GM12865 (cell line): Measurements from ENCODE around the gene AP3S2.

Experiments used
- DNase-seq: peaks from one replicate; pipeline ENCODE4 v3.0.0; 2010; ENCODE audit warnings: low read depth
- H3K4me3 ChIP-seq: 2 replicates; pipeline ENCODE4 v1.5.1; 2011; ENCODE audit warnings: mild to moderate bottlenecking, low read depth, low read length, control low read depth
- CTCF ChIP-seq: IDR thresholded peaks from 2 replicates; pipeline ENCODE4 v1.5.1; 2011; ENCODE audit warnings: low read length, control low read depth, low read depth, inconsistent platforms; ENCODE audit not compliant: insufficient read depth; ENCODE audit errors: missing control alignments

Gene AP3S2

DNA sequence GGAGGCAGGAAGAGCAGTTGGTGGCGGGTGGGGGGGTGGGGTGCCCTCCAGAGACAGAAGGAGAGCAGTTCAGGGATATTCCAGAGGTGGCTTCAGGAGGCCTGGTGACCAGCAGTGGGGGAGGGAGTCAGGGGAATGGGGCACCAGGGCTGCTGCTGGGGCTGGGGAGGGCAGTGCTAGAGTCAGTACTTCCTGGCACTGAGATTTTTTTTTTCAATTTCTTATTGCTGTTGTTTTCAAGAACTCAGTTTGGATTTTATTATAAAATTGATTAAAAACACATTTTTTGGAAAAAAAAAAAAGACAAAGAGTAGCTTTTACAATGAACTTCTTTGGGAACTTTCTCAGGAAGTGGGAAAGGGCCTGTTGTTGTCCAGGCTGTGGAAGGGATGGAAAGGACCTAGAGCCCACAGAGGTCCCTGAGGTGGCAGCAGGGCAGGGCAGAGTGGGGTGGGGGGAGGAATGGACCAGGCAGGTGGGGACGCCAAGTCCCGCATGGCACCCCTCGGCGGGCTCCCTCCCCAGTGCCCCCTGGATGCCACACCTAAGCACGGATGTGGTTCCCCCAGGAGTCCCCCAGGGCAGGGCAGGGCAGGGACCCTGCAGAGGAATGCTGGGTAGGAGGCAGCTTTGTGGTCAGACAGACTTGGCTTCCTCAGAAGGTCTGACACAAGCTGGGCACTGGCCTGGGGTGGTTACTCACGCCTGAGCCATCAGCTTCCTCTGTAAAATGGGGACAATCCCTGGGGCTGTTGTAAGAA is 70.7 kb downstream of the AP3S2 start:
- DNase-seq, result no peak
- no peak overlapping the region for H3K4me3 ChIP-seq
- TF ChIP-seq CTCF, result no peak

GRCh38 chr15:89822611-89822950 is 71.2 kb downstream of the AP3S2 start:
- no peak for TF ChIP-seq CTCF
- H3K4me3 ChIP-seq, result no peak overlapping the region
- no peak for DNase-seq

GRCh38 chr15:89822026-89822425 is 71.8 kb downstream of the AP3S2 start:
- TF ChIP-seq CTCF, result no peak
- no peak overlapping the region for H3K4me3 ChIP-seq
- DNase-seq, result peak; percentile 18

GRCh38 chr15:89820666-89821611 is 72.9 kb downstream of the AP3S2 start:
- no peak overlapping the region for H3K4me3 ChIP-seq
- DNase-seq, result no peak
- no peak for TF ChIP-seq CTCF

- DNase-seq, result no peak
- TF ChIP-seq CTCF, result no peak
- H3K4me3 ChIP-seq, result no peak overlapping the region
Measured at GRCh38 chr15:89818287-89818686, 75.5 kb downstream of the AP3S2 start.

DNA sequence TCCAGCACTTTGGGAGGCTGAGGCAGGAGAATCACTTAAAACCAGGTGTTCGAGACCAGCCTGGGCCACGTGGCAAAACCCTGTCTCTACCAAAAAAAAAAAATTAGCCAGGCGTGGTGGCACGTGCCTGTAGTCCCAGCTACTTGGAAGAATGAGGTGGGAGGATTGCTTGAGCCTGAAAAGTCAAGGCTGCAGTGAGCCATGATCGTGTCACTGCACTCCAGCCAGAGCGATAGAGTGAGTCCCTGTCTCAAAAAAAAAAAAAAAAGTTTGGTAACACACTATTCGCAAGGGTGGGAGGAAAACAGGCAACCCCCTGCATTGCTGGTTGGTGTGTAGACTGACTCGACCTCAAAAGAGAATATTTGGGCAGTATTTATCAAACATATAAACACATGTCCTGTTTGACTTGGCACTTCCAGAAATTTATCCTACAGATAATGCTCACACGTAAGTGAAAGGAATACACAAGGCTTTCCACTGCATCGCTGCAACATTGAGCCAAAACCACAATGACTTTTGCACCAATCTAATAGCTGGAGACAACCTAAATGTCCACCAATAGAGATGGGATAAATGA is 76.0 kb downstream of the AP3S2 start:
- DNase-seq, result no peak
- H3K4me3 ChIP-seq, result no peak overlapping the region
- no peak for TF ChIP-seq CTCF
